GM19467 (cell line): ENCODE data around the gene STX11.
"Not testable (repeated sequence)": the region's sequence is repeated elsewhere in the genome, so short reads cannot be mapped to it uniquely, and the experiment has no call there.

Experiments used
- ATAC-seq: cut with Tn5 transposase; IDR thresholded peaks from one replicate; pipeline ENCODE4 v1.9.1; 2021; ENCODE audit warnings: mild to moderate bottlenecking, moderate library complexity; ENCODE audit not compliant: unreplicated experiment

Gene STX11

DNA sequence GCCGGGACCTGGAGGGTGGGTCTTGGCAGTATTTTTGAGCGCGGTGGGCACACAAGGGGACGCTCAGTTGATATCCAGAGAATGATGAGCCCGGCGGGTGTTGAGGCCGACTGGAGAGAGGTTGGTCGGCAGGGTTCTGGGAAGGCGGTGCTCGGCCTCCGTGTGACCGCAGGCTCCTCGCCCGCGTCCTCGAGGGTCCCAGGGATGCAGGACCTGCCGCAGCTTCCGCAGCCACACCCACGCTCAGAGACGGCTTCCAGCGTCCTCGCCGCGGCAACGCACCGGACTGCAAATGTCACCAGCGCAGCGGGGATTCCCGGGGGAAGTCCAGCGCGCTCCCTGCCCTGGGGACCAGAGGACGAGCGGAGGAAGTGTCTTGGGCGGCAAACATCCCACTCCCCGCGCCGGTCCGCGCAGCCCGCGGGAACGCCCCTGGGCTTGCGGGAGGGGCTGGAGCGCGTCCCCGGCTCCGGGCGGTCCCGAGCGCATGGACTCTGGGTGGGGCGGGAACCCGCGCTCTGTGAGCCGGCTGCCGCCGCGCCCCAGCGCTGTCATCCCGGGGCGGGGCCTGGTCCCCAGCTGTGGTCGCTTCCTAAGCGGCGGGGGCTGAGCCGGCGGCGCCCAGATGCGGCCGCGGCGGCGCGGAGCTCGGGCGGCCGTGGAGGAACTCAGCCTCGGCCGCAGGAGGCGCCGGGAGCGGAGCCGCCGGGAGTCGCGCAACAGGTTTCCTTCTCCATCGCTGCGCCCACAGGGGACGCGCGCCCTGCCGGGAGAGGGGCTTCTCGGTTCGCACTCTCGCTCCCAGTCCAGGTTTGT is at the start of gene STX11:
STX11 (plus strand) TSS at position 624 of the 816 bp plus-strand sequence. CDS start 36,111 bp downstream, outside the sequence.
- ATAC-seq, result peak; percentile 64

DNA sequence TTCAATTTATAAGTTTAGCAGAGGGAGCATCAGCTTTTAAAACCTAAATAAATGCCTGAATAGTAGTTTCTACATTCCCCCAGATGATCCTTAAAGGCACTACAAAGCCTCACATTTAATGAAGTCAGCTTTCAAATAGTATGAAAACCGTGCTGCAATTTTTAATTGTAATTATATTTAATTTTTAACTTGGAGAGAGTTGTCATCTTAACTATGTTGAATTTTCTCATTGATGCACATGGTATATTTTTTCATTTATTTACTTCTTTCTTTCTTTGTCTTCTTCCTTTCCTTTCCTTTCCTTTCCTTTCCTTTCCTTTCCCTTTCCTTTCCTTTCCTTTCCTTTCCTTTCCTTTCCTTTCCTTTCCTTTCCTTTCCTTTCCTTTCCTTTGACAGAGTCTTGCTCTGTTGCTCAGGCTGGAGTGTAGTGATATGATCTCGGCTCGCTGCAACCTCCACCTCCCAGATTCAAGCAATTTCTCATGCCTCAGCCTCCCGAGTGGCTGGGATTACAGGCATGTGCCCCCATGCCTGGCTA is 47.2 kb upstream of the STX11 start:
- no peak for ATAC-seq

DNA sequence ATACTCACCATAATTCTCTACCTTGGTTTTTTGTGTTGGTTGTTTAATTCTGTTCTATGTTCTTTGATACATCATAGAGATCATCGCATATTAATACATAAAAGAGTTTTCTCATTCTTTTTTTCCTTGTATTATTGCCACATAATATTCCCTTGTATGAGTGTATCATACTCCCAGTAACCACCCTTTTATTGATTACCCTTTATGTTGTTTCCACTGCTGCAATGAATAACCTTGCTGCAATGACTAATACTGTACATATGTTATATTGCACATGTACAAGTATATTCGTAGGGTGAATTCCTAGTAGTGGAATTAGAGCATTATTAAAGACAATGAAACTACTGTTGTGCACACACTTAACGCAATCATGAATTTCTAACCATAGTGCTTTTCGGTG is 45.8 kb upstream of the STX11 start:
- ATAC-seq, result no peak

DNA sequence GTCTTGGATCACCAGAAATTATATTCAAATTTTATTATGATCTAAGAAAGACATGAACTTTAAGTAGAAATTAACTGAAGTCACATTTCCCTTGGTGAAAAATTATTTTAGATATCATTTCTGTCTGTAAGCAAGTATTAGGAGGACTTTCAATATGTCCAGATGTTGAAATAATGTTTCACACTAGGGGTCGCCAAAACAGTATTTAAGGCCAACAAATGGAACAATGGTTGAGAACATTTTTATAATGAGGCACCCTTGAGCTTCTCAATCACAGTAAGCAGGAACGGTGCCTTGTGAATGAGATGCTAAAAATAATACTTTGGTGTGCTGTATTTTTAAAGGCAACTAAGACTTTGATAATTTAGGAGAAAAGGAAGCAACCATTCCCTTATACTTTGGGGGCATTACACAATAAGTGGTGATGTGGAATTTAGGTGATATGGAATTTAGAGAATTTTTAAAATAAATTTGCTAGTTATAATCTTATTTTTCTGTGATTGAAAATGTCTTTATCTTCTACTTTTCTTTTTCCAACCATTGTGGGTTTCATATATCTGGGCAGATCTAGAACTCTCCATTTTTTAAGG is 45.3 kb upstream of the STX11 start:
- ATAC-seq, result no peak

DNA sequence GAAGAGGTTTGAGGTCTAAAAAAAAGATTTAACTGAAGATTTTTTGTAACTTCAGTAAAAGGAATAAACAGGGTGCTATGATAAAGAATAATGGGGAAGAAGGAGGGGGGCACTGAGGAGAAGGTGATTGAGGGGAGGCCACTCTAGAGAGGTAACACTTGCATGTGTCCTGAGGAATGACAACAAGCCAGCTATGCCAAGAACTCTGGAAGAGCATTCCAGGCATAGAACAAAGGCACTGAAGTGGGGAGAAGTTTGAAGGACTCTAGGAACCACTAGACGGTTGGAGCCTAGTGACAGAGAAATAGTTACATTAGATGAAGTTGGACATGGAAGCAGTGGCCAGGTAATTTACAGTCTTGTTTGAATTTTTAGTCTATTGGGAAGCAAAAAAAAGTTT is 44.1 kb upstream of the STX11 start:
- no peak for ATAC-seq

DNA sequence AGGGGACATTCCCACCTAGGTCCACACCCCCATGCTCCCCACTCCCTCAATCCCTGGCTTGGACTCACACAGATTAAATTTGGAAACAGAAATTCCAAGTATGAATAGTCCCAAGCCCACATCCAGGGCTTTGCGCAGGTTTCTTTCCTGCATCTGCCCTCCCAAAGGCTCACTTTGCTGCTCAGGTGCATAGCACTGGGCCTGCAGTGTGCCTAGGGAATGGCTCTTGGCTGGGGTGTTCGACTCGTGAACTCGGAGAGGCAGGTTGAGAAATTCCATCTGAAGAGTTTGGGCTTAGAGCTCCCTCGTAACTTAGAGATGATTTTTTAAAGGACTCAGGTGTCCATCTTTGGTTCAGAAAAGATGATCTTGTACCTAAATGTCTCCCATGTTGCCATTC is 40.1 kb upstream of the STX11 start:
- ATAC-seq, result no peak

DNA sequence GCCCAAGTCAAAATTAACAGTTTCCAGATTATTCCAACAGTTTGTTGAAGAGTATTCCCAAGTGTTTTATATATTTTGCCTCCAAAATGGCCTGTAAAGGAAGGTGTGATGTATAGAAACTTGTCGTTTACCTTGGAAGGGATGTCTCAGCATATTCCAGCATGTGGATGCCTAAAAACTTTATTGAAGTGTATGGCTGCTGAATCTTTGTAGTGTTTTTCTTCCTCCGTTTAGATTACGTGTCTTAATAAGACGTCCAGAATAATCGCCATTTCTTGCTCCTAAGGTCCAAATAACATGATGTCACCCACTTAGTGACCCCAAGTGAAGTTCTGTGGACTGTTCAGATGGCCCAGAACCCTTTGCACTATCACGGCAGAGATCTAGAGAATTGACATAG is 37.0 kb upstream of the STX11 start:
- ATAC-seq, result no peak

DNA sequence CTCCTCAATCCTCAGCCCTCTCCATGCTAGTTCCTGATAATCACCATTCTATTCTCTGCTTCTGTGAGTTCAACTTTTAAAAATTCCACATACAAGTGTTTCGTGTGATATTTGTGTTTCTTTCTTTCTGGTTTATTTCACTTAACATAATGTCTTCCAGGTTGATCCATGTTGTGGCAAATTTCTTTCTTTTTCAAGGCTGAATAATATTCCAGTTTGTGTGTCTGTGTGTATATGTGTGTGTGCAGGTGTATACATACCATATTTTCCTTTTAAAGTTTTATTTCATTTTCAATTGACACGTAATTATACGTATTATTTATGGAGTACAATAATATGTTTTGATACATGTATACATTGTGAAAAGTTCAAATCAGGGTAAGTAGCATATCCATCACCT is 35.1 kb upstream of the STX11 start:
- ATAC-seq, result no peak

DNA sequence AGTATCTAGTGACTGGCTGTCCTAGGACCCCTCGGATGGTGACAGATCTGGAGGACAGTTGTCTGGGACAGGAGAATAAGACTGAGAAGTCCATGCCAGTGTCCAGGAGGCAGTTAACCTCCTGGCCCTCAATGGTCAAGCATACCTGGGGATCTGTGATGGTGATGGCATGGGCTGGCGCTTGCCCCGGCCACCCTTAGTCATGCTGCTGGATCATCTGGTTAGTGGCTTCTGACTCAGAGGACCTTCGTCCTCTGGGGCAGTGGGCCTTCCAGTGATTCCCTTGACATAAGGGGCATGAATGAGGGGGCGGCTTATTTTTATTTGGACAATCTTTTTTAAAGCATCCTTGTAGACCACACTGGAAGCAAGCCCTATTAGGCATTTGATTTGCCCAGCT is 30.9 kb upstream of the STX11 start:
- no peak for ATAC-seq

DNA sequence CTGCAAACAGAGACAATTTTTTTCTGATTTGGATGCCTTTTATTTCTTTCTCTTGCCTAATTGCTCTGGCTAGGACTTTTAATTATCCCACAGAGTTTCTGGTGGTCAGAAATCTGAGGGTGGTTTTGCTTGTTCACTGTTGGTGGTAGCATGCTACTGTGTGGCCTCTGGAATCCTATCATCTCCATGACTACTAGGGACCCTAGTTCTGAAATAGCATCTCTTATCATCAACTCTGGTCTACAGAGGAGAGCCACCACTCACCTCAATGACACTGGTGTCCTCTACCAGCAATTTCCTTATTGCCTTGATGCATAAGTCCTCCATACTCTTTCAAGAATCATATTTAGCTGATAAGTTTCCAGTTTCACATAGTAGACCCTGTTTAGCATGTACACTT is 27.5 kb upstream of the STX11 start:
- no peak for ATAC-seq

DNA sequence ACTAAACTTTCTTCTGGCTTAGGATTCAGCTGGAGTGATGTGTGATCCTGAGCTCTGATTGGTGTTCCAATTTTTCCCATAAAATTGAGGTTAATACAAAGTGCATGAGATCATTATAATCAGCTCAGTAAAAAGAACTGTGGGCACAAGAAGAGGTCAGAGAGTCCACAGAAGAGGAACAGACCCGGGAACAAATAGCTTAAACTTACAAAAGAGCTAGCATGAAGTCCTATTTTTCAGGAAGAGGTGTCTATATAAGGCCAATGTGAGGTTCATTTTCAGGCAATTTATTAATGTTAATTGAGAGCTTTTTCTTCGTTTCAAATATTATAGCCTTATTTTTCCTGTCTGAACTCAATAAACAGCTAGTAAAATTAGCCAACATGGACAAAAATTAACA is 26.9 kb upstream of the STX11 start:
- ATAC-seq, result no peak

DNA sequence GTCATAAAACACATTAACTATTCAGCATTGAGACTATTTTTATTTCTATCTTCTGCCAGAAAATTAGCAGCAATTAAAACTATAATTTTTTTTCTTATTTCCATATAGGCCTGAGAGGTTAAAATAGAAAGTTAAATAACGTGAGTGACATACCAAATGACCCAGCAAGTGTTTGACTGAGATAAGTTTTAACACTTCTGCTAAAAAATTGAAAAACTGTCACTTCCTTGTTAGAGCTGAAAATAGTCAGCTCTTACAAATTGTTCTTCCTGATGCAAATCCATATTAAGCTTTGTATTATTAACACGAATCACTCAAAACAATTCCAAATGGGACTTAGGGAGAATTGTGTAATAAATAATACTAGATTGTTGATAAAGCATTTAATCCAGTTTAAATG is 26.5 kb upstream of the STX11 start:
- no peak for ATAC-seq

DNA sequence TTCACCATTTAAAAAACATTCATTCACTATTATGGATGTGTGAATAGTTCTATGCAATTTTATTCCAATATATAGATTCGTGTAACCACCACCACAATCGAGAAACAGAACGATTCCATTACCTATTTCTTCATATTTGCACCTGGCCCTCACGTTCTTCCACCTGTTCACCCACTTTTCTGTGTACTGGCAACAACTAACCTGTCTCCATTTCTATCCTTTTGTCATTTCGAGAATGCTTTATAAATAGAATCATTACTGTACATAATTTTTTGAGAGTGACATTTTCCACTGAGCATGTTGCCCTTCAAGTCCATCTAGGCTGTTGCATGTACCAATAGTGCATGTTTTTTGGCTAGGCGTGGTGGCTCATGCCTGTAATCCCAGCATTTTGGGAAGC is 23.2 kb upstream of the STX11 start:
- ATAC-seq, result no peak

DNA sequence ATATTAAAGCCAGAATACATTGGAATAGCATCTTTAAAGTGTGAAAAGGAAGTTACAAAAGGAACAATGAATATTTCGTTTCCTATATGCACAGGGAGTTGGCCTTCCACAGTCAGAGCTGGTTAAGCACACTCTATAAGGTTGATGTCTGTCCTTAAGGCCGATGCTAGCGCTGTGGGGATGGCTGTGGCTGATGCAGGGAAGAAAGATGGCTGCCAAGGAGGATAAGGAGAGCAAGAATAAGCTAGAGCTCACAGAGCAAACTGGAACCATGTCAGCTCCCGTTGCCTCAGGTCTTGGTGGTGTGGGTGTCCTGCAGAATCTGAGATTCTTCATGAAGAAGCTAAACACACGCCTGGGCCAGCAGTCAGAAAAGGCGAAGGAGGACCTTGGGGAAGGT is 20.8 kb upstream of the STX11 start:
- no peak for ATAC-seq

DNA sequence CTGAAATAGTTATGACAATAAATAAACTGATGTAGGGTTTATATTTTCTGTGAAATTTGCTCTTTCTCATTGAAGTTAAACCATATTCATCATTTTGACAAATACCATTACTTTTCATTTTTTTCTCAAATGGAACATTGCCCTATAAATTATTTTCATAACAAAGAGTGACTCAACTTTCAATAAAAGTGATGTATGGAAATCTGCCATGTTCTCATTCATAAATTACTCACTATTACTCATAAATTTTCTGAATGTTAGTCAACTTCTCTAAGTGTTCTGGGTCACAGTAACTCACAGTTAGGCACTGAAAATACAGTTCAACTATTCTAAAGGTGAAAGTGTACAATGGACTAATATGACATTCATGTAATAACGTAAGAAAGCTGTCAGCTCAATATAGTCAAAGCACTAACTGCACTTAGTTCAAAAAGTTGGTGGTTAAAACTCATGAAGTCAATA is 19.0 kb upstream of the STX11 start:
- no peak for ATAC-seq

DNA sequence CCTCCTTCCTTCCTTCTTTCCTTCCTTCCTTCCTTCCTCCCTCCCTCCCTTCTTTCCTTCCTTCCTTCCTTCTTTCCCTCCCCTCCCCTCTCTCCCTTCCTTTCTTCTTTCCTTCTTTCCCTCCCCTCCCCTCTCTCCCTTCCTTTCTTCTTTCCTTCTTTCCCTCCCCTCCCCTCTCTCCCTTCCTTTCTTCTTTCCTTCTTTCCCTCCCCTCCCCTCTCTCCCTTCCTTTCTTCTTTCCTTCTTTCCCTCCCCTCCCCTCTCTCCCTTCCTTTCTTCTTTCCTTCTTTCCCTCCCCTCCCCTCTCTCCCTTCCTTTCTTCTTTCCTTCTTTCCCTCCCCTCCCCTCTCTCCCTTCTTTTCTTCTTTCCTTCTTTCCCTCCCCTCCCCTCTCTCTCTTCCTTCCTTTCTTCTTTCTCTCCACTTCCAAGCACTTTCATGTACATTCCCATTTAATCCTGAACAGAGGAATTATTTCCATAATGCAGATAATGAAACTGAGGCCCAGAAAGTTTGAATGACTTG is 18.1 kb upstream of the STX11 start:
- not testable (repeated sequence) for ATAC-seq

DNA sequence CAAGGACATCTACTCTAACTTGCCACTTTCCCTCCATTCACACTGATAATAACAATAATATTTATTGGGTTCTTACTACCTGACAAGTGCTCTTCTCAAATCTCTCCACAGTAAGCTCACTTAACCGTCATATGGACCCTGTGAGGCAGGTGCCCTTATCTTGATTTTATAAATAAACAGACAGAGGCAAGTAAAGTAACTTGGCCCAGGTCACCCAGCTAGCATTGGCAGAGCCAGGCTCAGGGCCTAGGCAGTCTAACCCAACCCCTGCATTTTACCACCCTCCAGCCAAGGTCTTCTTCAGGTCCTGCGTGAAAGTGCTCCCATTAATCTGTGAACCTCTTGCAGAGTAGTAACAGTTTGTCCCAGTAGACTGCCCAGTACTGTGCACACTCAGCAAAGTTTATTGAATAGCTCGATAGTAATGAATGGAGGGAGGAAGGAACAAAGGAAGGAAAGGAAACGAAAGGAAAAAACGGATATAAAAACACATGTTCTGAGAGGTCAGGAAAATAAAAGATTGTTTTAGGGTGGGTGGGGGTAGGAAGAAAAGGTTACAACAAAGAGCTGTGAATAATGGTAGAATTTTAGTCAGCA is 17.0 kb upstream of the STX11 start:
- ATAC-seq, result no peak

DNA sequence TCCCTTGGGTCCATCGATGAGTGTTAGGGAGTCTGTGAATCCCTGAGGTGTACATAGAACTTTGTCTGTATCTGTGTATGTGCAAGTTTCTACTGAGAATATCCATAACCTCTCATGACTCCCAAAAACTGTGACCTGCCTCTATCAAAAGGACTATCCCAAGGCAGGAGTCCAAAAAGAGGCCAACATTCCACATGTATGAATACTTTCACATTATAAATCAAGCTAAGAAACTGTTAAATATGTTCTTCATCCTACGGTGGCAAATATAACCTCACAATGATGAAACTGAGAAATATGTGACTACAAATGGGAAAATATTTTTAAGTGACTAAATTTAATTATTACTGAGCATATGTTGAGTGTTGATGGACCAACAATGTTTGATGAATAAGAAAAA is 16.1 kb upstream of the STX11 start:
- no peak for ATAC-seq

DNA sequence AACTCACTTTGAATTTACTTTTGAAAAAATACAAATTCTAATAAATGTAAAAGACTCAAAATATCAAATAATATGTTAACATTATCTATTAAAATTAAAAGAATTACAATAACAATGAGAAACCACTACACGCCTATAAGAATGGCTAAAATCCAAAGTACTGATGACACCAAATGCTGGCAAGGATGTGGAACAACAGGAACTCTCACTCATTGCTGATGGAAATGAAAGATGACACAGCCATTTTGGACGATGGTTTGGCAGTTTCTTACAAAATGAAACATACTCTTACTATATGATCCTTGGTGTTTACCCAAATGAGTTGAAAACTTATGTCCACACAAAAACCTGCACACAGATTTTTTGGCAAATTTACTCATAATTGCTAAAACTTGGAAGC is 15.6 kb upstream of the STX11 start:
- no peak for ATAC-seq

DNA sequence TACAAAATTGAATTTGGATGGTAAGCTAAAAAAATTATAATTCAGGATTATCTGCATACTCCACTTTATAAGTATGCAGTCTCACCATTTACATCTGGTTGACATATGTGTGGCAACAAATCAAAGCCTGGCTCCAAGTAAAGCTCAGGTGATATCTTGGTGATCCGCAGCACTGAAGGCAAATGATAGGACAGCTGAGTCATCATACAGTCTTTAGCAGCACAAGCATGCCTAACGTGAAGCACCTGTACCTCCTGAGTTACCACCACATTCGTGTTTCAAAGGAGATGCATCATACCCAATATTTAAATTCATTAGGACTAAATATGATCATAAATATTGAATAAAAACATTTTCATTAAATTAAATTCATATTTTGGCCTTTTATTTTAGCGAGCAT is 11.8 kb upstream of the STX11 start:
- ATAC-seq, result no peak

DNA sequence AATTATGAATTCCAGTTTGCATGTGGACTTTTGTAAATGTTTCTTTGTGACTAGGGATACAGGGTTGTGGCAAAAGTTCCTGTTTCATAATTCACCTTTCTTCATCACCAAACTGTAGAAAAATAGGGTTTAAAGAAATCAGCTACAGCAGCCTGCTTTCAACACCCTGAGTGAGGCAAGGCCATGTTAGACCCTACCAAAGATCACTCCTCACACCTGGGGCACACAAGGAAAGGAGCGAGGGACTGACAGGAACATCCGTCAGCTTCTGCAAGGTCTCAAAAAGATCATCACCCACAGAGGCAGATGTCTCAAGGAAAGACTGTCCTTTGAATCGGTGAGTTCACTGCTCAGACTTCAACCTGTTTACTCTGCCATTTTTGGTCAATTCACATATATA is 10.5 kb upstream of the STX11 start:
- ATAC-seq, result no peak

DNA sequence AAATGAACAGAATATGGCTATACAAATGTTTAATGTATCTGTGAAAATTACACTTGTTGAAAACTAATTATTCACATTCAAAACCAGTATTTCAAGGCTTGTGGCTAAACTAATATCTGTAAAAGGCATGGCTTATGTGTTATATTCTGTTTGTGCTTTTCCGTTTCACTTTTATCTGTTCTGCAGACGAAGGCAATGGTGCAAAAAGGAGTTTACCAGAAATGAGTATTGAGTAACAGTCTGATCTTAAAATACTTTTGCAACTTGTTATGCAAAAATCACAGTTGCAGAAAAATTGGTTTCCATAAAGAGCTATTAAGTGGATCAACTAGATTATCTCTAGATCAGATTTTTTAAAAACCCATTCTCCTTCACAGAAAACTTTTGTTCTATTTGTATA is 9.4 kb upstream of the STX11 start:
- ATAC-seq, result peak; percentile 77
